ENCODE measurements around the gene GRIN2D. TPM values are rescaled to one million over a fixed set of nuclear protein-coding genes. Genes with fewer than 3 reads are reported as not detected.

The GRIN2D gene
- total RNA-seq, 6 experiments from 2014 or later: 2.8 to 4.4 (median 3.1) TPM

GRCh38 chr19:48405850-48406249, 12.4 kb downstream of the GRIN2D start:
- no peak overlapping the region for H3K4me3 Mint-ChIP-seq
- H3K27ac Mint-ChIP-seq: peak overlapping the region; percentile 40; the same call in 1 of the 2 replicates
- DNase-seq: no peak
- peaks cover 12% of the 10 kb centered on the region for H3K4me1 Mint-ChIP-seq (ENCODE audit: low read depth)
- H3K36me3 Mint-ChIP-seq (ENCODE audit: low read depth): peaks cover 8% of the 10 kb centered on the region
- no peaks in the 10 kb centered on the region for H3K9me3 Mint-ChIP-seq
- peaks cover 1% of the 10 kb centered on the region; the same call in 1 of the 2 replicates for H3K27me3 Mint-ChIP-seq (ENCODE audit: insufficient read depth)
- TF ChIP-seq CTCF (IDR thresholded peaks at IDR 0.05): no peak

GRCh38 chr19:48413879-48414587, 20.6 kb downstream of the GRIN2D start:
- no peak for DNase-seq
- TF ChIP-seq CTCF (IDR thresholded peaks at IDR 0.05): no peak
- Mint-ChIP-seq H3K4me1 (ENCODE audit: low read depth) (peaks cover 4% of the 10 kb centered on the region; the same call in 1 of the 2 replicates), H3K27me3 (ENCODE audit: insufficient read depth) (peaks cover 7% of the 10 kb centered on the region), H3K27ac (no peak overlapping the region; the same call in 1 of the 2 replicates), H3K36me3 (ENCODE audit: low read depth) (no peaks in the 10 kb centered on the region), H3K4me3 (no peak overlapping the region), H3K9me3 (no peaks in the 10 kb centered on the region)

GRCh38 chr19:48415395-48415794, 21.9 kb downstream of the GRIN2D start:
- TF ChIP-seq CTCF (IDR thresholded peaks at IDR 0.05): no peak
- no peak overlapping the region for H3K27ac Mint-ChIP-seq

GRCh38 chr19:48415806-48416221, 22.3 kb downstream of the GRIN2D start:
- no peak overlapping the region for H3K27ac Mint-ChIP-seq
- no peaks in the 10 kb centered on the region for H3K36me3 Mint-ChIP-seq (ENCODE audit: low read depth)
- peaks cover 4% of the 10 kb centered on the region; the same call in 1 of the 2 replicates for H3K4me1 Mint-ChIP-seq (ENCODE audit: low read depth)
- H3K27me3 Mint-ChIP-seq (ENCODE audit: insufficient read depth): peaks cover 8% of the 10 kb centered on the region
- TF ChIP-seq CTCF (IDR thresholded peaks at IDR 0.05): no peak
- H3K9me3 Mint-ChIP-seq: no peaks in the 10 kb centered on the region
- DNase-seq: no peak
- H3K4me3 Mint-ChIP-seq: no peak overlapping the region

More at GRCh38 chr19:48415395-48415794, 21.9 kb downstream of the GRIN2D start:
- Mint-ChIP-seq H3K27me3 (ENCODE audit: insufficient read depth) (peaks cover 8% of the 10 kb centered on the region), H3K4me1 (ENCODE audit: low read depth) (peaks cover 4% of the 10 kb centered on the region; the same call in 1 of the 2 replicates), H3K9me3 (no peaks in the 10 kb centered on the region), H3K36me3 (ENCODE audit: low read depth) (no peaks in the 10 kb centered on the region), H3K4me3 (no peak overlapping the region)
- no peak for DNase-seq

GRCh38 chr19:48417421-48417820, 24.0 kb downstream of the GRIN2D start:
- no peak for TF ChIP-seq CTCF (IDR thresholded peaks at IDR 0.05)
- H3K4me3 Mint-ChIP-seq: no peak overlapping the region
- peaks cover 8% of the 10 kb centered on the region for H3K27me3 Mint-ChIP-seq (ENCODE audit: insufficient read depth)
- H3K4me1 Mint-ChIP-seq (ENCODE audit: low read depth): peaks cover 4% of the 10 kb centered on the region; the same call in 1 of the 2 replicates
- no peak for DNase-seq
- H3K9me3 Mint-ChIP-seq: no peaks in the 10 kb centered on the region
- H3K27ac Mint-ChIP-seq: no peak overlapping the region; the same call in 1 of the 2 replicates
- no peaks in the 10 kb centered on the region for H3K36me3 Mint-ChIP-seq (ENCODE audit: low read depth)
